Hepatocyte (in vitro differentiated cells): ENCODE results near the gene CMTM7.

Source experiments
- CTCF ChIP-seq: fragments of 200-600 bp; sonication (generic); IDR thresholded peaks from 2 replicates; pipeline ENCODE4 v1.5.1; 2016; ENCODE audit warnings: antibody characterized with exemption, mild to moderate bottlenecking; ENCODE audit not compliant: poor library complexity
- EZH2phosphoT487 ChIP-seq: fragments of 200-600 bp; sonication (generic); IDR thresholded peaks from one replicate; pipeline ENCODE4 v1.6.1; 2018; ENCODE audit warnings: antibody characterized with exemption, mild to moderate bottlenecking, low read depth, moderate library complexity; ENCODE audit not compliant: unreplicated experiment, severe bottlenecking

GRCh38 chr3:32423956-32424557 lies 32.4 kb downstream of the CMTM7 start:
- TF ChIP-seq CTCF (no peak), EZH2phosphoT487 (no peak)
